Suprapubic skin (tissue), 4 donors: ENCODE data around the gene LGI2.

Source experiments
- CTCF ChIP-seq, 2 donors: fragments of 200-600 bp in 1 of 2; fragments of 450-650 bp in 1 of 2; sonication (generic) in 1 of 2; IDR thresholded peaks; one replicate each; pipeline ENCODE4 v1.5.1; 2016 to 2019; ENCODE audit warnings: antibody characterized with exemption in 2 of 2, mild to moderate bottlenecking in 1 of 2, moderate library complexity in 1 of 2
- EP300 ChIP-seq: sonication (generic); formaldehyde crosslinking; IDR thresholded peaks from one replicate; pipeline ENCODE4 v1.6.1; 2017; ENCODE audit warnings: antibody characterized with exemption
- POLR2AphosphoS5 ChIP-seq, 3 donors: sonication (generic); formaldehyde crosslinking; IDR thresholded peaks; one replicate each; pipeline ENCODE4 v1.6.1; 2017; ENCODE audit warnings: antibody characterized with exemption in 3 of 3

- TF ChIP-seq EP300 (no peak), POLR2AphosphoS5 (IDR thresholded peaks at IDR 0.05) (no peak), CTCF (IDR thresholded peaks at IDR 0.05) (no peak)
Measured at GRCh38 chr4:24952667-24953066, 78.1 kb downstream of the LGI2 start.
